NCI-H748 (cell line): ENCODE data around the gene VBP1.
"Not testable (repeated sequence)": the region's sequence is repeated elsewhere in the genome, so short reads cannot be mapped to it uniquely, and the experiment has no call there.

ENCODE experiments used
- DNase-seq: peaks from one replicate; lab custom pipeline; 2025; ENCODE audit not compliant: unreplicated experiment; lab: John Stamatoyannopoulos, UW

Gene VBP1

DNA sequence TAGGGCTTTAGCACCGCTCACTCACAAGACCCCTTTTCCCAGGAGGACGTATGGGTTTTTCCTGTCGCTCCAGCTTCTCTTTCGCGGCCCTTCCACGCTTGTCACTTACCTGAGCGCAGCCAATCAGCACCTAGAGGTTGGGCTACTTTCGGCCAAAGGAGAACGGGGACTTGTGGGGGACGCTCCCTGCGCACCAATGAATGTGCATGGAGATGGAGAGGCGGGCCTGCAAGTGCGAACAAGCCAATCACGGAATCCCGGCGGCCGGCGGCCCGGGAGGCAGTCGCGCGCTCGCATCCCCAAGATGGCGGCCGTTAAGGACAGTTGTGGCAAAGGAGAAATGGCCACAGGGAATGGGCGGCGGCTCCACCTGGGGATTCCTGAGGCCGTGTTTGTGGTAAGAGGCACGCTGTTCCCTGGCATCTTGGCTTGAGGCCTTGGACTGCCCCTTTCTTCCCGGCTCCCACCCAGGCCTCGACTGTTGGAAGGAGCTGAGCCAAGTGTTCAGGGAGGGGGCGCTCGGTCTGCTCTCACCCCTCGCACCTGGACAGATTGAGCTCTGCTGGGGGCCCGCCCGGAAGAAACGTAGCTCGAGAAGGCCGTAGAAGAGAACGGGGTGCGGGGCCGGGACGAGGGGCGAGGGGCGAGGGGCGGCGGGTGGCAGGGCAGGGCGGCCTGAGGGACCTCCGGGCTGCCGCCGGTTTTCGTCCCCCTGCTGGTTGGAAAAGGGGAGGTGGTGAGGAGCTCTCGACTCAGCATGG lies at the start of gene VBP1:
Gene VBP1 (plus strand): TSS at position 282 of the 761 bp plus-strand sequence. CDS start 23 bp downstream, at position 305.
- peak; percentile 97 for DNase-seq

DNA sequence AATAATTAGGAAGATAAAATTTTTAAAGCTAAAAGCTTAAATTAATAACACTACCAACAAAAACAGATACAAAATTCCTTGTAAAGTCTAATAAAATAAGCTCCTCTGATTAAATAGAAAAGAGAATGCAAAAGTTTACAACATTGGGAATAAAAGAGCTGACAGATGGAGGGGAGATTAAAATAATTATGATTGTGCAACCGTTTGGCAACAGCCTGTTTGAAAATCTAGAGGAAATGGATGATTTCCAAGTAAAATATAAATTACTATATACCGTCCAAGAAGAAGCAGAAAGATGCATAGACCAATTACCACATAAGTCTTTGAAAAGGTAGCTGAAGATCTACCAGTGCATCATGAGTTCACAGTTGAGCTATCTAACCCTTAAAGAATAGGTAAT lies 46.4 kb upstream of the VBP1 start:
- no peak for DNase-seq

GRCh38 chrX:155179346-155179997 lies 36.8 kb upstream of the VBP1 start:
- DNase-seq, result no peak

DNA sequence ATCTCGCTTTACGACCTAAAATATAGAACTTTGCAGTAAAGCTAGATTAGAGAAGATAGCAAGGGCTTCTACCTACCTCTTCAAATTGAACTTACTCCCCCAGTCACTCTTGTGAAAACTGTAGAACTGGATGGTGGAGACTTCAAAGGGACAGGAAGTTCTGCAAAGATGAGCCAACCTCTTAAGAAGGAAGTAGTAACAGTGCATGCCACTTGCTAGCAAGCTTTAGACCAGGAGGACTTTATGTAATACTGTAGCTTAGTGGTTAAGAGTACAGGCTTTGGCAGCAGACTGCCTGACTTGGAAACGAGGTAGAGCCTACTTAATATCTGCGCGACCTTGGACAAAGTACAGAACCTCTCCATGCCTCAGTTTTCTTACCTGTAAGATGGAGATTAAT lies 27.5 kb upstream of the VBP1 start:
- no peak for DNase-seq

DNA sequence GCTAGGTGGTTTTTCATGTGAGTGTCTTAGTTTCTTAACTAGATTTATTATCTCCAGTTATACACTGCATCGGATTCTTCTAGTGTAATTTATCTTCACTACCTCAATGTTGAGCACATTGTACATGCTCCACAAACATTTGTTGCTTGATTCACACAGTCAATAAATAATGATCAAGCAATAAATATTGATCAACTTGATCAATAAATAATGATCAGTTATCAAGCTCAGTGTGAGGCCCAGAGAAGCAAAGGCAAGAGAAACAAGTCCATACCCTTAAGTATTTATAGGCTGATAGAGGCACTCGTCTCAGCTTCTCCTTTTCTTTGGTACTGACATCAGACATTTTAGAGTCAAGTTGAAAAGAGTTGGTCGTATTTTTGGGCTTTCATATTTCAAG lies 5.1 kb upstream of the VBP1 start:
- no peak for DNase-seq

- DNase-seq, result no peak
These were observed 2.5 kb upstream of the VBP1 start for GRCh38 chrX:155213731-155214130.

DNA sequence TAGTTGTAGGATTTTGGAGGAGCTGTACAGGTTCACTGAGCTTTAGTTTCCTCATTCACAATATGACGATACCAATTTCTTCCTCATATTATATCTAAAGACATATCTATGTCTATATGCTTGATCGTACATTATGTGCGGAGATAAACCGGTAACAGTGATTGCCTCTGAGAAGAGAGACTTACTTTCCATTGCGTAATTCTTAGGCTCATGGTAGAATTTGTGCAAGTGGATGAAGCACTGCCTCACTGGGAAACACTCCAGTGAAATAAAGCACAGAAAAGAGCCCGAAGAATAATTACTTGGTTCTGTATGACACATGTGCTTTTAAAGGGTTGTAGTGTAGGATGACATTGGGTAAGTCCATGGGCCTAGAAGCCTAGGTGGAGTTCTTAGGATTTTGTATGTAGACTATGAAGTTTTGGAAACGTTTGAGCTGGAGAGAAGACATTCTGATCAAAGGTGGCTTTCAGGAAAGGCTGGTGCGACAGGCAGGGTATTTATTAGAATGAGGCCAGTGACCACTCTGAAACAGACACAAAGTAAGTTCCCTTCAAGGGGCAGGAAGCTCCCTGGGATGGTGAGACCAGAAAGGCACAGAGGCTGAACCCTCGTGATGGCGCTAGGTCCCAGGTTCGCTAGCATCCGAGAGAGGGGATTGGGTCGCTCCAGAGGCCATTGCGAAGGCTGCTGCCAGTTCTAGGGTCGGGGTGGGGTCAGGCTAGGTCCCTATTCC lies 649 bp upstream of the VBP1 start:
- no peak for DNase-seq

DNA sequence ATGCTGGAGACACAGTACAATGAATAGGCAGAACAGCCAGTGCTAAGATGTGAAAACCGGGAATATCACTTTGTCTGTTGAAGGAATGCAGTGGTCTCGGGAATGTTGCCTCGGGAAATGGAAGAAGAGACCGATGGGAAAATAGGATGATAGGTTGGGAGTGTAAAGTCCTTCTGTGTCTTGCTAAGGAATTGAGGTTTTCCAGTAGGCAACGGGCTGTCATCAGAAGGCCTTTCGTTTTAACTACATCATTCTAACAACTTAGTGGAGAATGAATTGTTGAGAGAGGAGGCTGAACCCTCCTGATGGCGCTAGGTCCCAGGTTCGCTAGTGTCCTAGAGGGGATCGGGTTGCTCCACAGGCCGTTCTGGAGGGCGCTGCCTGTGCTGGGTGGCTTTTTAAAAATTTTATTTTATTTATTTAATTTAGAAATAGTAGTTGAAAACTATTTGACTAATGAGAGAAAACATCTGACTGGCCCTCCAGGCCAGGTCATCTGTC lies 730 bp downstream of the VBP1 start:
- peak; percentile 54 for DNase-seq

DNA sequence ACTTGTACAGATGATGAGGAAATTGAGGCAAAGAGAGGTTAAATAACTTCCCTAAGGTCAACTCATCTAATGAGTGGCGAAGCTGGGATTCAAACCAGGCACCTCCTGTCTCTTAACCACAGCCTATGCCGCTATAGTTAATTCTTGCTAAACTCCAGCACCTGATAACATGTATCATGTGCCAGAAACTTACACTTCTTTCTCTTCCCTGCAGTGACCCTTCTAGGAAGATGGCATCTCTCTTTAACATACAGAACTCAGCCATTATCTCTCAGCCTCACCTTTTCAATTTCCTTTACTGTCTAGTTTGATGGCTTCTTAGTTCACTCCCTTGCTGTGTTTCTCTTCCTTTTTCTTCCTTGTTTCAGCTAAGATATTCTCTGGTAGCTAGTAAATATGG lies 2.5 kb downstream of the VBP1 start:
- DNase-seq, result no peak

- no peak for DNase-seq
These were observed 5.1 kb downstream of the VBP1 start for GRCh38 chrX:155221351-155221750.

- DNase-seq, result not testable (repeated sequence)
These were observed 7.5 kb downstream of the VBP1 start for GRCh38 chrX:155223746-155224145.

GRCh38 chrX:155225774-155226173 lies 9.5 kb downstream of the VBP1 start:
- DNase-seq, result no peak

DNA sequence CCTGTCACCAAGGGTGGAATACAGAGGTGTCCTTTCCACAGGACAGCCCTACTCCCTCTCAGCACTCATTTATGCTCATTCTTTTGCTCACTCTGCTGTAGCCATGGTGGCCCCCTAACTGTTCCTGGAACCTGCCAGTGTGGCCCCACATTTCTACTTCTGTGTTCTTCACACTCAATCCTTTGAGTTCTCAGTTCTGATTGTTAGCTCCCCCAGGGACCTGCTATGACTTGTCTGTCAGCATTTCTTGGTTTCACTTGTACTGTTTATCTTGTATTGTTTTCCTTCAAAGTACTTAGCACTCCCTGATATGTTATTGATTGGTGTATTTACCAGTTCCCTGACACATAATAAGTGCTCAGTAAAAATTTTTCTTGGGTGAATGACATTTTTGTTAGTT lies 14.9 kb downstream of the VBP1 start:
- DNase-seq, result no peak

DNA sequence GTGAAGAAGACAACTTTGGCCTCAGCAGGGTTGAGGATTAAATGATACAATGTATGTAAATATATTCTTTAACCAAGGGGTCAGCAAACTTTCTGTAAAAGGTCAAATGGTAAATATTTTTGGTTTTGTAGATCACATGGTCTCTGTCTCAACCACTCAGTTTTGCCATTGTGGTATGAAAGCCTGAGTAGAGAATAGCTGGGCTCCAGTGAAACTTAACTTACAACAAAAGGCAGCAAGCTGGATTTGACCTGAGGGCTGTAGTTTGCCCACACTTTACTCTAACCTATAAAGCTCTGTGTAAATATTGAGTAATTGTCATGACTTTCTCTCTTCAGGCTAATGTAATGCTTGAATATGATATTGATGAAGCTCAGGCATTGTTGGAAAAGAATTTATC lies 19.6 kb downstream of the VBP1 start:
- DNase-seq, result no peak

DNA sequence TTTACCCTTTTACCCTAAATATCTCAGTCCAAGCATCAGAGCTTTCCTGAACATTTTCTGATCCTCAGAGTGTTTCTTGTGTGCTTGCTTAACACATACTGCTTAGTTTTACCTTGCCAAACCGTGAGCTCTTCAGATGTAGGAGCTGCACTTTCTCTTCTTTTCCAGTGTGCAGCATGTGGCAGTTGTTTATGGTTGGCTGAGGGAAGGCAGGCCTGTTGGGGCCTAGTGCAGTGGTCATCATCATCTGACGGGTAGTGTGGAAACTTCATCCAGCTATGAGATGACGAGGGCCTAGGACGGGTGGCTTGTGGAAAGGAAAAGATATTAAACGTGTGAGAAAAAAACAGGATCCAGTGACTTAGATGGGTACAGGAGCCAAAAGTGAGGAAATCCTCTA lies 21.5 kb downstream of the VBP1 start:
- DNase-seq, result no peak

- no peak for DNase-seq
These were observed 26.0 kb downstream of the VBP1 start for GRCh38 chrX:155242300-155242699.

DNA sequence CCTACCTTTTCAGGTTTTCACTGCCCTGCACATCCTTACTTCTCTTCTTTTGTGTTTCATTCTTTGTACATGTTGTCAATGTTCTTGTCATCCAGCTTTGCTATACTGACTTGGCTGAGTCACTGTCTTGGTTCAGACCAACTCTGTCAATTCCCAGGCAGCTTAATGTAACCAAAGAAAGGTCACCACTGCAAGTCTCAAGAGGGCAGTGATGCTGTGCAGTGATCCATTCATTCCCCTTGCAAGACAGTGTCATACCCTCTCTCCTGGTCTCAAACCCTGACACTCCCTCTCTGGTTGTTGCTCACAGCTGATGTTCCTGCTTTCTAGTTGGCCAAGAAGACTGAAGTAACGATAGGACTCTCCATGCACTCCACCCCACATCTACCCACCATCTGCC lies 30.5 kb downstream of the VBP1 start:
- no peak for DNase-seq

DNA sequence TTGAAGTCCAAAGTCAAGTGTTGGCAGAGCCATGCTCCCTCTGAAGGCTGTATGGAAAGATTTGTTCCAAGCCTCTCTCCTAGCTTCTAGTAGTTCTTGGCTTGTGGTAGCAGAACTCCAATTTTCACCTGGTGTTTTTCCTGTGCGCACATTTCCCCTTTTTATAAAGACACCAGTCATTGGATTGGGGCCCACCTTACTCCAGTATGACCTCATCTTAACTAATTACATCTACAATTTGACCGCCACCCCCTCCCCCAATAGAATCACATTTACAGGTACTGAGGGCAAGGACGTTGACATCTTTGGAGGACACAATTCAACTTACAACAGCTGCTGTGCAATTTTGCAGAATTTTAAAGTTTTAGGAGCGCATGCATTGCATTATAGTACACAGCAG lies 31.2 kb downstream of the VBP1 start:
- no peak for DNase-seq

- no peak for DNase-seq
These were observed 35.1 kb downstream of the VBP1 start for GRCh38 chrX:155251391-155251790.

DNA sequence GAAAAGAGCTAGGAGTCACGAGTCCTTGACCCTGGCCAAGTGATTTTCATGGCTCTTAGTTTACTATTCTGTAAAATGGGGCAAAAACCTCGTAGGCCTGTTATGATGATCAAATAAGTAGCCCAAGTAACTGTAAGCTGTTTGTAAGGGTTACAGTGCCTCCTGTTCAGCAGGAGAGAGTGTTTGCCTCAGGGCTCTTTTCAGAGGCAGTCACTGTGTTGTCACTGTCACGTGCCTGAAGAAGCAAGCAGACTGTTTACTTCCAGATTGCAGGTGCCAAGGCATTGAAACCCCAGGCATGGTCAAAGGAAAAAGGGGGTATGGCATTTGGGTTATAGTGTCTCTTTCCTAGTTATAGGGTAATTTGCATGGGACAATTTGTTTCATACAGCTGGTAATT lies 43.5 kb downstream of the VBP1 start:
- no peak for DNase-seq

DNA sequence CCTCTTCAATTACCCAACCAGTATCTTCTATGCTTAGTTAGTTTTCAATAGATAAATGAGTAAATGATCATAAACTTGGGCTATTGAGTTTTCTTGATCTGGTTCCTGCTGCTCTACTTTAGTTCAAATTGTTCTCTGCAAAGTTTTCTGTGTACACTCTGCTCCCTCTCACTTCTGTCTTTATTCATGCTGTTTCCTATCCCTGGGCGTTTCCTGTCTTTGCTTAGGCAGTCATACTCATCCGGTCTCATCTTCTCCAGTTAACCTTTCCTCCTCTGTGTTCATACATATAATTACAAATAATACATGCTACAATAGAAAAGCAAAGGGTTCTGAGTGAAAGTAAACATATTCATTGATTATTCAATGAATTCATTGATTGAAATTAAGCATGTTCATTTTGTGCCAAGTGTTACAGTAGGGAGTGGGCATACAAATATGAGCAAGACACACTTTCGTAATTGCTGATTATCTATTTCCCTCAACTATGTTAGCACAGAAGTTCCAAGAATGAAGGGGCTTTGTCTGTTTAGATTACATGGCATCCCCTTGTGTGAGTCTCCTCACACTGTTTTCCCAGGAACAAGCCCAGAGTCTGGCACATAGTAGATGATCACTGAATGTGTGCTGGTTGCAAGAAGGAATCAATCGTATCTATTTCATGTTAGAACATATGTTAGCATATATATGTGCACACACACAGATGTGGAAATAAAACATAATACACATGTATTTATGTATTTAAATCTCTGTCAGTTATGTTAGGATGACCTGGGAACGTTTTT lies 46.9 kb downstream of the VBP1 start:
- peak; percentile 38 for DNase-seq
